ENCODE results near the gene GPATCH1. TPM values are rescaled to one million over a fixed set of nuclear protein-coding genes. Genes with fewer than 3 reads are reported as not detected.
A peak's percentile ranks its signal among the peaks of the same experiment; 100 is the strongest.

The GPATCH1 gene
- total RNA-seq, 1 donor from 2014 or later, result 4.4 TPM

DNA sequence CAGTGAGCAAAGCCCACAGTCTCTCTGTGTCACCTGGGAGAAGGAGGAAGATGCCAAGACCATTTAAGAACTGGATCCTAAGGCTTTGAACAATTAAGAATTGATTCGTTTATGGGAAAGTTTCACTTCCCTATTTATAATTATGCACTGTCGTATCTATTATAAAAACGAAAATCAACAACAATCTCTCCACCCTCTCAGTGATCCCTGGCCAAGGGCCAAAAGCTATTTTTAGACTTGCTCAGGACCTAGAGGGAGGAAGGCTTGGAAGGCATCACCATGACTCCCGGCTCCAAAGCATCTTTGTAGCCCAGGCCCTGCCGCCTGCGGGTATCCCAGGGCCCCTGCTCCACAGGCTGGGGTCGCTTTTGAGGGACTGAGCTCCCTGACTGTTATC lies 17.6 kb upstream of the GPATCH1 start:
- intact Hi-C loops (cut with DNase I), result no loop called here
- Histone ChIP-seq H3K36me3 (no peaks in the 10 kb centered on the region), H3K4me1 (no peaks in the 10 kb centered on the region), H3K27ac (no peak overlapping the region), H3K27me3 (peaks cover 11% of the 10 kb centered on the region), H3K4me3 (peak overlapping the region; percentile 57 to 73), H3K9me3 (no peaks in the 10 kb centered on the region)
- TF ChIP-seq, protein P1, sequence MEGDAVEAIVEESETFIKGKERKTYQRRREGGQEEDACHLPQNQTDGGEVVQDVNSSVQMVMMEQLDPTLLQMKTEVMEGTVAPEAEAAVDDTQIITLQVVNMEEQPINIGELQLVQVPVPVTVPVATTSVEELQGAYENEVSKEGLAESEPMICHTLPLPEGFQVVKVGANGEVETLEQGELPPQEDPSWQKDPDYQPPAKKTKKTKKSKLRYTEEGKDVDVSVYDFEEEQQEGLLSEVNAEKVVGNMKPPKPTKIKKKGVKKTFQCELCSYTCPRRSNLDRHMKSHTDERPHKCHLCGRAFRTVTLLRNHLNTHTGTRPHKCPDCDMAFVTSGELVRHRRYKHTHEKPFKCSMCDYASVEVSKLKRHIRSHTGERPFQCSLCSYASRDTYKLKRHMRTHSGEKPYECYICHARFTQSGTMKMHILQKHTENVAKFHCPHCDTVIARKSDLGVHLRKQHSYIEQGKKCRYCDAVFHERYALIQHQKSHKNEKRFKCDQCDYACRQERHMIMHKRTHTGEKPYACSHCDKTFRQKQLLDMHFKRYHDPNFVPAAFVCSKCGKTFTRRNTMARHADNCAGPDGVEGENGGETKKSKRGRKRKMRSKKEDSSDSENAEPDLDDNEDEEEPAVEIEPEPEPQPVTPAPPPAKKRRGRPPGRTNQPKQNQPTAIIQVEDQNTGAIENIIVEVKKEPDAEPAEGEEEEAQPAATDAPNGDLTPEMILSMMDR (IDR thresholded peaks at IDR 0.05), result no peak
- DNase-seq (ENCODE audit: low spot score in 2 of 2), result no peak

DNA sequence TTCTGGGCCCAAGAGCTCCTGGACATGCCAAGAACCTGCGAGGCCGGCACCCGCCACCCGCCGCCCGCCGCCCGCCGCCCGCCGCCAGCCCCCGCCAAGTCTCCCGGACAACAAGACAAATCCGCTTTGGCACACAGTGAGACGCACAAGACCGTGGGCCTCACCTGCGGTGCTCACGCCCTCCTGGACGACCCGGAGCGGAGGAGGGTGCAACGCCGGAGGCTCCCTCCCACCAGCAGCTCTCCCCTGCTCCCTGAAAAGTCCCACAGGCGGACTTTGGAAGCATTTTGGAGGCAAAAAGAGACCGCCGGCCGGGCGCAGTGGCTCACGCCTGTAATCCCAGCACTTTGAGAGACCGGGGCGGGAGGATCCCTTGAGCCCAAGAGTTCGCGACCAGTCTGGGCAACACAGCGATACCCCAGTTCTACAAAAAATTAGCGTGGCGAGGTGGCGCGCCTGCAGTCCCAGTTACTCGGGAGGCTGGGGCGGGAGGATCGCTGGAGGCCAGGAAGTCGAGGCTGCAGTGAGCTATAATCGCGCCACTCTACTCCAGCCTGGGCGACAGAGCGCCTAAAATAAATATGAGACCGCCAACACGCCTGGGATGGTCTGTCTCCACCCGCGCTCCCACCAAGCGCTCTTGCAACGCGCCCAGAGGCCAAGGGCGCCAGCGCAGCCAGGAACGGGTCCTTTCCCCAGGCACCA lies 17.1 kb upstream of the GPATCH1 start:
- Histone ChIP-seq H3K9me3 (no peaks in the 10 kb centered on the region), H3K4me3 (peak overlapping the region; percentile 57 to 73), H3K27ac (no peak overlapping the region), H3K27me3 (peaks cover 11% of the 10 kb centered on the region), H3K36me3 (no peaks in the 10 kb centered on the region), H3K4me1 (no peaks in the 10 kb centered on the region)
- DNase-seq (ENCODE audit: low spot score in 2 of 2), result no peak
- TF ChIP-seq, protein P1 (IDR thresholded peaks at IDR 0.05), result no peak
- intact Hi-C loops (cut with DNase I), result no loop called here

DNA sequence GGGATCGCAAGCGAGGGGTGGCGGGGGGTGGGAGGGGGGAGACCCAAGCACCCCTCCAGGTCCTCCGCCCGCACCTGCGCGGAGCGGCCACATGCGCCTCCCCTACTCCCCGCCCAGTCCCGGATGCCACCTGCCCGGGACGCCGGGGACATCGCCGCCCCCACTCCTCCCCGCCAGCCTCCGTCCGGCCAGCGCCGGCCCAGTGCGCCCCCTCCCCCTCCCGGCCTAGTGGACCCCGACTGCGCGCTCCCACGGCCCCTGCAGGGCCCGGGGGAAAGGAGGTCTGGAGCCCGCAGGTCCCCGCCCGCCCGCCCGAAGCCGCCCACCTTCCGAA lies 16.6 kb upstream of the GPATCH1 start:
- Histone ChIP-seq H3K9me3 (no peaks in the 10 kb centered on the region), H3K4me3 (peak overlapping the region; percentile 57 to 73), H3K36me3 (no peaks in the 10 kb centered on the region), H3K4me1 (no peaks in the 10 kb centered on the region), H3K27me3 (peaks cover 11% of the 10 kb centered on the region), H3K27ac (no peak overlapping the region)
- DNase-seq (ENCODE audit: low spot score in 2 of 2), result no peak
- intact Hi-C loops (cut with DNase I), result no loop called here
- TF ChIP-seq, protein P1 (IDR thresholded peaks at IDR 0.05), result no peak

- Histone ChIP-seq H3K4me3 (peak within 1 kb of the TSS; percentile 57 to 73), H3K4me1 (no peaks in the 10 kb centered on the region), H3K27me3 (peaks cover 11% of the 10 kb centered on the region), H3K9me3 (no peaks in the 10 kb centered on the region), H3K27ac (no peak within 1 kb of the TSS), H3K36me3 (no peaks in the 10 kb centered on the region)
- no peak for DNase-seq (ENCODE audit: low spot score in 2 of 2)
- TF ChIP-seq, protein P1 (IDR thresholded peaks at IDR 0.05), result no peak
- intact Hi-C loops (cut with DNase I), result no loop called here
These were observed 16.0 kb upstream of the GPATCH1 start, which contains the start of gene RHPN2 for GRCh38 chr19:33064792-33065550. Gene RHPN2 (minus strand): TSS chr19:33064888. CDS start chr19:33064852, 36 bp downstream.

DNA sequence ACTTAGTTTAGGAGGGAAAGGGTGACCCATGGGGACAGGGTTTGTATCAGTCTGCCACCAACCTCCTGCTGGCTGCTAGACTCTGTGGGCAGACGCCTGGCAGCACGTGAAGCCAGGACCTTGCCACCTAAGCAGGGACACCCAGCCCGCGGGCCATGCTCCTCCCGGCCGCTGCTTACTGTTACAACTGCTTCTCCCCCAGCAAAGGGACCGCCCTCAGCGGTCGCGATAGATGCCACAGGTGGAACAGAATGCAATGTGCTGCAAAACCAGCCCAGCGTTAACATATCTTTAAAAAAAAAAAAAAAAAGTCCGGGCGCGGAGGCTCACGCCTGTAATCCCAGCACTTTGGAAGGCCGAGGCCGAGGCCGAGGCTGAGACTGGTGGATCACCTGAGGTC lies 14.4 kb upstream of the GPATCH1 start:
- Histone ChIP-seq H3K27ac (no peak overlapping the region), H3K27me3 (peaks cover 11% of the 10 kb centered on the region), H3K4me3 (no peak overlapping the region), H3K36me3 (no peaks in the 10 kb centered on the region), H3K4me1 (no peaks in the 10 kb centered on the region), H3K9me3 (no peaks in the 10 kb centered on the region)
- DNase-seq (ENCODE audit: low spot score in 2 of 2), result no peak
- intact Hi-C loops (cut with DNase I), result no loop called here
- TF ChIP-seq, protein P1 (IDR thresholded peaks at IDR 0.05), result no peak
